Myocyte (in vitro differentiated cells): Measurements from ENCODE around the gene SCAMP4. TPM values are rescaled to one million over a fixed set of nuclear protein-coding genes. Genes with fewer than 3 reads are reported as not detected.
"Not testable (repeated sequence)": the region's sequence is repeated elsewhere in the genome, so short reads cannot be mapped to it uniquely, and the experiment has no call there.

Experiments used
- DNase-seq: peaks from one replicate; pipeline ENCODE4 v3.0.0-alpha.2; 2012; ENCODE audit warnings: low read depth
- total RNA-seq: library from RNA; depleted of rRNA; stranded (reverse); fragments of >200 nt; gene quantifications from 2 replicates; pipeline ENCODE4 v1.2.3, GENCODE V29; 2014

The SCAMP4 gene
- total RNA-seq, 1 donor from 2014 or later: 73.0 TPM

- DNase-seq: no peak
Measured at GRCh38 chr19:1882786-1883692, 22.2 kb upstream of the SCAMP4 start.

DNA sequence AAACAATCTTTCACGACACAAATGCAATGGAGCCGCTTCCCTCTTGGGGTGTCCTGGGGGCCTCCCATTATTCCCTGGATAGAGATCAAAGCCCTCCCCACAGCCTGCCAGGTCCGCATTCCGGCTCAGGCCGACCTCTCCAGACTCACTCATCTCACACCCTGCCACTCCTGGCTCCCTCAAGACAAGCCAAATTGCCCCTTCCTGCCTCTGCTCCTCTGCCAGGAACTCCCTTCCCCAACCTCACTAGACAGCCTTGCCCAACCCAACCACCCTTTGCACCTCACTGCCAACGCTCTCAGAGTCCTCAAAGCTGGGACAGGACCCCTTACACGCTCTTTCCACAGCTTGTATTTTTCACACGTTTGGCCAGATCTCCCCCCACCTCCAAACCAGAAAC, 21.4 kb upstream of the SCAMP4 start:
- DNase-seq: no peak

GRCh38 chr19:1884291-1884718, 20.9 kb upstream of the SCAMP4 start:
- DNase-seq: no peak

DNA sequence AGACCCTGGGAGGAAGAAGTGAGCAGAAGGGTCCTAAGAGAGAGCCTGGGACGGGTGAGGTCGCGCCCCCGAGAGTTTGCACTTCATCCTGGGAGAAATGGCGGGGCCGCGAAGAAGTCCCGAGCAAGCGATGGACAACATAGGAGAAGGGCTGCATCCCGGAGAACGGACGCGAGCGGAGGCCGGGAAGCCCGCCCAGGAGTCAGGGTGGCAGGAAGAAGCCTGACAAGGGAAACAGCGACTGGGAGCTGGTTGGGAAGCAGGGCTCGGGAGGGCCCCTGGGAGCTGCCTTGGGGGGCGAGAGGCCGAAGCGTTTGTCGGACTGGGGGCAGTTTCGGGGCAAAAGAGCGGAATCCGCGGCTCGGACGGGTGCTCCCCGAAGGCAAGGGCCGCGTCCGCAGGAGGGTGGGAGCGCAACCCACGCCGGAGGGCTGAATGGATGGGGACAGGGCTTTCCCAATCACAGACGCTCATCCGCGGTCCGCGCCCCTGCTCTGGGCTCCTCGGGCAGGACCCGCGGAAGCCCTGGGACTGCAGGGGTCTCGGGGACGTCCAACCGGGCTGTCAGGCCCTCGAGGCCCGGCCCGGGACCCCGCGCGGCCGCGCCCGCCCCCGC, 20.4 kb upstream of the SCAMP4 start:
- DNase-seq: no peak

GRCh38 chr19:1885398-1886119, 19.6 kb upstream of the SCAMP4 start, which contains the start of gene ABHD17A:
ABHD17A (minus strand) TSS chr19:1885496; CDS start chr19:1881566, 3,930 bp downstream.
- DNase-seq: peak; percentile 93

GRCh38 chr19:1886360-1886759, 18.8 kb upstream of the SCAMP4 start:
- not testable (repeated sequence) for DNase-seq

DNA sequence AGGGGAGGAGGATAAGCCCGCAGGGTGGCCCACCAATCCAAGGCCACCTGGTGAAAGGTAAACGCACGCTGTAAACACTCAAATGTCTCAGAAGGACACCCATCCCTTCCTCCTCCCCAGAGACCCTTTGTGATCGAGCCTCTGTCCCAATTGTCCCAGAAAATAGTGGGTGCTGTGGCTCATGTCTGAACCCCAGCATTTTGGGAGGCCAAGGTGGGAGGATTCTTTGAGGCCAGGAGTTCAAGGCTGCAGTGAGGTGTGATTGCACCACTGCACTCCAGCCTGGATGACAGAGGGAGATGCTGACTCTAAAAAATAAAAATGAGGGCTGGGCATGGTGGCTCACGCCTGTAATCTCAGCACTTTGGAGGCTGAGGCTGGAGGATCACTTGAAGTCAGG, 16.8 kb upstream of the SCAMP4 start:
- no peak for DNase-seq

GRCh38 chr19:1889907-1890306, 15.3 kb upstream of the SCAMP4 start:
- no peak for DNase-seq

GRCh38 chr19:1893791-1894190, 11.4 kb upstream of the SCAMP4 start:
- no peak for DNase-seq

DNA sequence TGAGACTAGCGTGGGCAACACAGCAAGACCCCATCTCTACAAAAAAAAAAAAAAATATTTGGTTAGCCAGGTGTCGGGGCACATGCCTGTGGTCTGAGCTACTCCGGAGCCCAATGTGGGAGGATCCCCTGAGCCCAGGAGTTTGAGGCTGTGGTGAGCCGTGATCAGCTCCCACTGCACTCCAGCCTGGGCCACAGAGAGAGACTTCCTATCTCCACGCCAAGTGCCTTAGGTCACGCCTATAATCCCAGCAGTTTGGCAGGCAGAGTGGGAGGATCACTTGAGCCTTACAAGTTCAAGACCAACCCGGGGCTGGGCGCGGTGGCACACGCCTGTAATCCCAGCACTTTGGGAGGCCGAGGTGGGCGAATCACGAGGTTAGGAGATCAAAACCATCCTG, 8.7 kb upstream of the SCAMP4 start:
- DNase-seq: no peak

DNA sequence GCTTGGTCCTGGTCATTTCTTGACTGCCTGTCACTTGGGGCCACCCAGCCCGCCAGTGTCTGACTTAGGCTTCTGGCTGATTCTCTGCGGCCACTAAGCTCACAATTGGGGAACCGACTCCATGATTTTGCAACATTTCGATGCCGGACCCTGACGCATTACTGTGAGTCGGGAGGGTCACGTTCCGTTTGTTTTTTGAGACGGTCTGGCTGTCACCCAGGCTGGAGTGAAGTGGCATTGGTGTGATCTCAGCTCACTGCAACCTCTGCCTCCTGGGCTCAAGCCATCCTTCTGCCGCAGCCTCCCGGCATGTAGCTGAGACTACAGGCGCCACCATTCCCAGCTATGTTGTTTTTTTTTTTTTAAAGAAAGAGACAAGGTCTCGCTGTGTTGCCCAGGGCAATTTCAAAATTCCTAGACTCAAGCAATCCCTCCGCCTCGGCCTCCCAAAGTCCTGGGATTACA, 3.2 kb upstream of the SCAMP4 start:
- no peak for DNase-seq

DNA sequence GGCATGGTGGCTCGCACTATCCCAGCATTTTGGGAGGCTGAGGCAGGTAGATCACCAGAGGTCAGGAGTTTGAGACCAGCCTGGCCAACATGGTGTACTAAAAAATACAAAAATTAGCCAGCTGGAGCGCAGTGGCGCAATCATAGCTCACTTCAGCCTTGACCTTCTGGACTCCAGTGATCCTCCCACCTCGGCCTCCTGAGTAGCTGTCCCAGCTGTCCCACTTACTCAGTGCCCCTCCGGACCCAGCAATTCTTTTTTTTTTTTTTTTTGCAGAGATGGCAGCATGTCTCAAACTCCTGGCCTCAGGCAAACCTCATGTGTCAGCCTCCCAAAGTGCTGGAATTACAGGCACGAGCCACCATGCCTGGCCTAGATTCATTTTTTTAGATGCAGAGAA, 2.3 kb upstream of the SCAMP4 start:
- DNase-seq: no peak

DNA sequence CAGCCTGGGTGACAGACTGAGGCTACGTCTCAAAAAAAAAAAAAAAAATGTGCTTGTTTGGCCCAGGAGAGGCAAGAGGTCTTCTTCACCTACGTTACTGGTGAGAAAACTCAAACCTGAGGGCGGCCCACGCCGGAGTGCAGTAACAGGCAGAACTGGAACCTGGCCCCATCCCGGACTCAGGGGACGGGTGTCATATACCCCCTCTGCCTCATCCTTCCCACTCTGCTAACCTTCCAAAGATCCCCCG, 414 bp upstream of the SCAMP4 start:
- no peak for DNase-seq

DNA sequence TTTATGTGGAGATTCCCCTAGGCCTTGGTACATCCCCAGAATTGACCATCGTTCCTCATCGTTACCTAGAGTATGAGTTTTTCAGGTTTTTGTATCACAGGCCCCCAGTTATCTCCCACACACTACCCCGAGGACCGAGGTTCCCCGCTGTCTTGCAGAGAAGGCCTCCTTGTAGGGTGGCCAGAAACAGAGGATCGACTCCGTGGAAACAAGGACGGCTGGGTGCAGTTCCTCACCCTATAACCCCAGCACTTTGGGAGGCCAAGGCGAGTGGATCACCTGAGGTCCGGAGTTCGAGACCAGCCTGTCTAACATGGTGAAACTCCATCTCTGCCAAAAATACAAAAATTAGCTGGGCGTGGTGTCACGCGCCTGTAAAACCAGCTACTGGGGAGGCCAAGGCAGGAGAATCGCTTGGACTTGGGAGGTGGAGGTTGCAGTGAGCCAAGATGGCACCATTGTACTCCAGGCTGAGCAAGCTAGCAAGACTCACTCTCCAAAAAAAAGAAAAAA, 720 bp downstream of the SCAMP4 start:
- DNase-seq: no peak

DNA sequence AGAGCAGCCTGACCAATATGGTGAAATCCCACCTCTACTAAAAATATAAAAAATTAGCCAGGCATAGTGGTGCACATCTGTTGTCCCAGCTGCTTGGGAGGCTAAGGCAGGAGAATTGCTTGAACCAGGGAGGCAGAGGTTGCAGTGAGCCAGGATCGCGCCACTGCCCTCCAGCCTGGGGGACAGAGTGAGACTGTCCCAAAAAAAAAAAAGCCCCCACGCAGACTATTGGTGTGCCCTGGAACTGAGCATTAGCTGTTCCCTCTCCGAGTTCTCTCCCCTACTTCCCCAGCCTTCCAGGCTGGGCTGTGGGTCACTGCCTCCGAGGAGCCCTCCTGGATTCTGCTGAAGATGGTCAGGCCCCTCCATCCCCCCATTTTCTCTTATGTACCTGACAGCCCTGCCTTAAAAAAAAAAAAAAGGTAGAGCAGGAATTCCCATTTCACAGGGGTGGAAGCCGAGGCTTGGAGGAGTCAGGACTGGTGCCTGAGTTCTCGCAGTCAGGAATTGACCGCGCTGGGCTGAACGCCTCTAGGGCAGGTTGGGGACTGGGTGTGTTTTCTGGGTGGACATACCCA, 1.9 kb downstream of the SCAMP4 start:
- no peak for DNase-seq

DNA sequence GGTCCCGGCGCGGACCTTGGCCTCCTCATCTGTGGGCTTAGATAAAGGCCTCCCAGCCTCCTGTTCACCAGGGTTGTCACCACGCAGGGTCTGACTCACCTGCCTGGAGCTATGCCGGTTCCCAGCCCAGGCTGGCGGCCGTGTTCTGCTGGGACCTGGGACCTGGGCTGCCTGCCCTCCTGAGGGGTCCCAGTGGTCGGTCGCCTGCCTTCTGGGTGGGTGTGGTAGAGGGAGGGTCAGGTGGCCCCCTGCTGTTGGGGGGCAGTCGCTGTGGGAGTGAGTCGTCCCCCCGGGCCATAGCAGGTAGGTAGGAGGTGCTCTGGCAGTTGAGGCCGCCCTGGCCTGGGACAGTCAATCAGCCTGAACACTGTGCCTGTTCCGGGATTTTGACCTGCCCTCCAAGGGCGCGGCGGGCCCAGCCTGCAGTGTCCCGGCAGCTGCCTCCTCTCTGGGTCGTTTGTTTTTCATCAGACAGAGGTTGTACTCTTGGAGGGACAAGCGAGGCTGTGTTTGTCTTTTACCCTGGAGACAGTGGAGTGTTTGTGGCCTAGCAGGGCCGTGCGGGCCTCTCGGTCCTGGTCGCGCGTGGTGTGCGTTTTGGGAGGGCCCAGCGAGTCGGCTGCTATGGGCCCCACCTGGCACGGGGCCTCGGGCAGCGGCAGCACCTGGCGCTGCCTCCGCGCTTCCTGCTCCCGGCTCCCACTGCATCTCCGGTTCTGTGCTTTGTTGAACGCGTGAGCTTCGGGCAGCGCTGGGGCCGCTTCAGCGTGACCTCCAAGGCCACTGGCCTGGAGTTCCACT, 2.6 kb downstream of the SCAMP4 start:
- DNase-seq: no peak

DNA sequence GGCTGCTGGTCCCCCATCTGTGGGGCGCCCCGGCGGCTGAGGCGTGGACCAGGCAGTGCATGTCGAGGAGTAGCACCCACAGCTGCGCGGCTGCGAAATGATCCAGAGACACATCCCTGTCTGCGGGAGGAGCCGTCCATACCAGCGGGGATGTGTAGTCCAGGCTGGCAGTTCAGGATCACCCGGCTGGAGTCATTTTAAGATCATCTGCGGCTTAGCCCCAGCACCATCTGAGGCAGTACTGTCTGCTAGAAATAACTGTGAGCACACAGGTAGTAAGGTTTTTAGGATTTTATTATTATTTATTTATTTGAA, 3.1 kb downstream of the SCAMP4 start:
- no peak for DNase-seq

DNA sequence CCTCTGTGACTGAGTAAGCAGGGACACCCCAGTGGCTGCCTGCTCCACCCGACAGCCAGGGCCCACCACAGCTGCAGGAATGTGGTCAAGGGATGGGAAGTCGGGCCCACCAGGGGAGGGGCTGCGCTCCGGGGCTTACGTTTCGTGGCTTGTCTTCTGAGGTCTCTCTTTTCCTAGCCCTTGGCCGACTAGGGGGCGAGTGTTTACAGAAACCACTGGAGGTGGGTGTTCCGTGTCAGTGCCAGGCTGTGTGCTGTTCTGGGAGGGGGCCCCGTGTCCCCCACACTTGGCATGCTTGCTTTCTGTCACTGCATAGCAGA, 4.5 kb downstream of the SCAMP4 start:
- DNase-seq: peak; percentile 34

DNA sequence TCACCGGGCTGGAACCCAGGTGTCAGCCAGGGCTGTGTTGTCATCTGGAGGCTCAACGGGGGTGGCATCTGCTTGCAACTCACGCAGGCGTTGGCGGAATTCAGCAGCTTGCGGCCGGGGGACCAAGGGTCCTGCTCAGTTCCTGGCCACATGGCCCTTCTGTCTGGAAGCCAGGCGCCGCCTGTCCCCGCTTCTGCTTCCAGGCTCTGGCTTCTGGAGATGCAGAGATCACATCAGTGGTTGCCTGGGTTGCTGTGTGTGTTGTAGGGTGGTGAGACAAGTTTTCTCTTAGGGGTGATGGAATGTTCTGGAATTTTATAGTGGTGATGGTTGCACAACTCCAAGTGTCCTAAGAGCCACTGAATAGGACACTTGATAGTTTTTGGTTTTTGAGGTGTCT, 5.0 kb downstream of the SCAMP4 start:
- no peak for DNase-seq

DNA sequence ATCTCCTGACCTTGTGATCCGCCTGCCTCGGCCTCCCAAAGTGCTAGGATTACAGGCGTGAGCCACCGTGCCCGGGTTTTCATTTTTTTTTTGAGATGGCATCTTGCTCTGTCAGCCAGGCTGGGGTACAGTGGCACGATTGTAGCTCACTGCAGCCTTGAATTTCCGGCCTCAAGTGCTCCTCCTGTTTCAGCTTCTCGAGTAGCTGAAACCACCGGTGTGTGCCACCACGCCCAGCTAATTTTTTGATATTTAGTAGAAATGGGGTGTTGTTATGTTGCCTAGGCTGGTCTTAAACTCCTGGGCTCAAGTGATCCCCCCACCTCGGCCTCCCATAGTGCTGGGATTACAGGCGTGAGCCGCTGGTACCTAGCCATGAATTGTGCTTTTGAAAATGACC, 5.9 kb downstream of the SCAMP4 start:
- DNase-seq: no peak

DNA sequence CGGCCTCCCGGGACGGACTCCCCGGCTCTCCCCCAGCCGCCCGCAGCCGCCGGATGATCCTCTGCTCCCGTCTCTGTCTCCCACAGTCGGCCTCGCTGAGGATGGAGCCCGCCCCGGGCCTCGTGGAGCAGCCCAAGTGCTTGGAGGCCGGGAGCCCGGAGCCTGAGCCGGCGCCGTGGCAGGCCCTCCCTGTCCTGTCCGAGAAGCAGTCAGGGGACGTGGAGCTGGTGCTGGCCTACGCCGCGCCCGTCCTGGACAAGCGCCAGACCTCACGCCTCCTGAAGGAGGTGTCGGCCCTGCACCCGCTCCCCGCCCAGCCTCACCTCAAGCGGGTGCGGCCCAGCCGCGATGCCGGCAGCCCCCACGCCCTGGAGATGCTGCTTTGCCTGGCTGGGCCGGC, 6.8 kb downstream of the SCAMP4 start:
- no peak for DNase-seq
